Peyer's patch (tissue), 4 donors: ENCODE data around the gene RELT. TPM values are rescaled to one million over a fixed set of nuclear protein-coding genes. Genes with fewer than 3 reads are reported as not detected.

ENCODE experiments used
- DNase-seq, 3 donors: peaks; one replicate each; pipeline ENCODE4 v3.0.0-alpha.2; 2017 to 2019
- H3K27ac ChIP-seq, 4 donors: fragments of 200-600 bp; sonication (generic); one replicate each; pipeline ENCODE4 v1.5.1; 2016 to 2019
- H3K27me3 ChIP-seq, 2 donors: fragments of 200-600 bp; sonication (generic); one replicate each; pipeline ENCODE4 v1.5.1; 2019
- H3K36me3 ChIP-seq, 3 donors: fragments of 200-600 bp; sonication (generic); one replicate each; pipeline ENCODE4 v1.5.1; 2016 to 2019
- H3K4me1 ChIP-seq, 4 donors: fragments of 200-600 bp; sonication (generic); one replicate each; pipeline ENCODE4 v1.5.1; 2016 to 2019
- H3K4me3 ChIP-seq, 4 donors: fragments of 200-600 bp; sonication (generic); 1 replicate in 3 of 4; 2 replicates in 1 of 4; pipeline ENCODE4 v1.5.1; 2016 to 2019; ENCODE audit warnings: mild to moderate bottlenecking in 1 of 4
- H3K9me3 ChIP-seq, 4 donors: fragments of 200-600 bp; sonication (generic); one replicate each; pipeline ENCODE4 v1.5.1; 2016 to 2019; ENCODE audit warnings: mild to moderate bottlenecking in 1 of 4
- CTCF ChIP-seq, 6 experiments: fragments of 450-650 bp in 4 of 6; fragments of 200-600 bp in 2 of 6; sonication (generic) in 1 of 6; IDR thresholded peaks; one replicate each; pipeline ENCODE4 v1.5.1; 2017 to 2019; ENCODE audit warnings: antibody characterized with exemption in 6 of 6, mild to moderate bottlenecking in 3 of 6, moderate library complexity in 1 of 6
- POLR2A ChIP-seq, 2 donors: fragments of 450-650 bp; IDR thresholded peaks; one replicate each; pipeline ENCODE4 v1.5.1; 2017; ENCODE audit warnings: antibody characterized with exemption in 2 of 2, mild to moderate bottlenecking in 2 of 2, moderate library complexity in 2 of 2
- total RNA-seq, 4 donors: library from RNA; depleted of rRNA; stranded (reverse); fragments of >200 nt; gene quantifications; one replicate each; pipeline ENCODE4 v1.1.0, GENCODE V29; 2016

RELT gene
- total RNA-seq, 4 donors from 2014 or later: 1.2 to 19.0 (median 4.7) TPM

DNA sequence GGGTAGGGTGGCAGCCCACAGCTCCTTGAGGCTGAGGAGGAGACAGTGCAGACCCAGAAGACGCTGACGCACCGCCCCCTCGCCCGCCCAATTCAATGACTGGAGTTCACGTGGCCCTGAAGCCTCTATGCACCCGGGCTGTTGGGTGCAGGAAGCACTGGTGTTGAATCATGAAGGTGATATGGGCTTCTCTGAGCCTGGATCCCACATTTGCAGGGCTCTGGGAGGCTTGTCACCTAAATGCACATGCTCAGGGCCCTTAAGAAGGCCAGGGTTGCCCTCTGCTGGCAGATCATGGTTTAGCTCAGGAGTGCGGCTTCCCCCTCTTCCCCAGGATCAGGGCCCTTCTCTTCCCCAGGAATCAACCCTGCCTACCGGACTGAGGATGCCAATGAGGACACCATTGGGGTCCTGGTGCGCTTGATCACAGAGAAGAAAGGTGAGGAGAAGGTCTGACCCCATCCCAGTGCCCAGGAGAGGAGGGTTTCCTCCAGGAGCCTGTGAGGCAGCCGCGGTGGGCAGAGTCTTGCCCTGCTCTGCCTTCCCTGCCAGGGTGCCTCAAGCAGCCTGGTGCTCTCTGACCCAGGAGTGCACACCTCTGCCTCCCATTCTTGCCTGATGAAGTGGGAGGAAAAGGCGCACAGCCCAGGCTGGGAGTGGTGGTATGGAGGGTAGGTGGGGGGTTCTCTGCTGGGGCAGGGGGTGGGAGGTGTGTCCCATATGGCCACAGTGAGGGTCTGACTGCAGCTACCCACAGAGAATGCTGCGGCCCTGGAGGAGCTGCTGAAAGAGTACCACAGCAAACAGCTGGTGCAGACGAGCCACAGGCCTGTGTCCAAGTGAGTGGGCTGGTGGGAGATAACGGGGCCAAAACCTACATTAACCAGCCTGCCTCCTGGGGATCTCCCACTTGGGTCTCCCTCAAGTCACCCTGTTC is 17.5 kb downstream of the RELT start:
- TF ChIP-seq CTCF (IDR thresholded peaks at IDR 0.05) (peak; percentile 50 to 83 (median 78)), POLR2A (IDR thresholded peaks at IDR 0.05) (no peak)
- Histone ChIP-seq H3K9me3 (no peaks in the 10 kb centered on the region), H3K27me3 (no peaks in the 10 kb centered on the region), H3K27ac (no peak overlapping the region), H3K36me3 (no peaks in the 10 kb centered on the region), H3K4me3 (no peak overlapping the region), H3K4me1 (peaks cover 0 to 7% (median 0%) of the 10 kb centered on the region in 4 donors)
- peak; percentile 69 to 89 (median 78) for DNase-seq

- no peaks in the 10 kb centered on the region for H3K9me3 ChIP-seq
- H3K27ac ChIP-seq: no peak overlapping the region
- no peaks in the 10 kb centered on the region for H3K4me1 ChIP-seq
- no peak overlapping the region for H3K4me3 ChIP-seq
- H3K27me3 ChIP-seq: no peaks in the 10 kb centered on the region
- DNase-seq: peak in 1 of 3 donors; percentile 47
- no peaks in the 10 kb centered on the region for H3K36me3 ChIP-seq
- TF ChIP-seq POLR2A (IDR thresholded peaks at IDR 0.05) (no peak), CTCF (IDR thresholded peaks at IDR 0.05) (no peak)
Observed at GRCh38 chr11:73394416-73395296, 18.5 kb downstream of the RELT start.

GRCh38 chr11:73395297-73396208 is 19.4 kb downstream of the RELT start:
- H3K27me3 ChIP-seq: no peaks in the 10 kb centered on the region
- no peak overlapping the region for H3K4me3 ChIP-seq
- DNase-seq: peak in 1 of 3 donors; percentile 39
- no peak for TF ChIP-seq CTCF (IDR thresholded peaks at IDR 0.05)
- TF ChIP-seq POLR2A (IDR thresholded peaks at IDR 0.05): no peak
- H3K36me3 ChIP-seq: no peaks in the 10 kb centered on the region
- H3K27ac ChIP-seq: no peak overlapping the region
- H3K4me1 ChIP-seq: no peaks in the 10 kb centered on the region
- H3K9me3 ChIP-seq: no peaks in the 10 kb centered on the region

GRCh38 chr11:73396251-73396930 is 20.2 kb downstream of the RELT start:
- H3K27ac ChIP-seq: no peak overlapping the region
- no peaks in the 10 kb centered on the region for H3K4me1 ChIP-seq
- no peaks in the 10 kb centered on the region for H3K27me3 ChIP-seq
- H3K4me3 ChIP-seq: no peak overlapping the region
- peak in 1 of 3 donors; percentile 32 for DNase-seq
- no peaks in the 10 kb centered on the region for H3K9me3 ChIP-seq
- H3K36me3 ChIP-seq: no peaks in the 10 kb centered on the region
- no peak for TF ChIP-seq CTCF (IDR thresholded peaks at IDR 0.05)
- no peak for TF ChIP-seq POLR2A (IDR thresholded peaks at IDR 0.05)
